KMS-11 (cell line): ENCODE measurements around the gene KCNJ16.

ENCODE experiments used
- H2AFZ ChIP-seq: fragments of 200-600 bp; sonication (generic); 2 replicates; pipeline ENCODE4 v1.6.1; 2016; ENCODE audit warnings: antibody characterized with exemption, mixed run types, low read depth
- H3K27ac ChIP-seq: fragments of 200-600 bp; sonication (generic); 2 replicates; pipeline ENCODE4 v1.6.1; 2016; ENCODE audit warnings: mild to moderate bottlenecking, mixed run types
- H3K27me3 ChIP-seq: fragments of 200-600 bp; sonication (generic); 2 replicates; pipeline ENCODE4 v1.6.1; 2017; ENCODE audit warnings: mild to moderate bottlenecking, low read depth, mixed run types, moderate library complexity; ENCODE audit not compliant: insufficient read depth
- H3K36me3 ChIP-seq: fragments of 200-600 bp; sonication (generic); 2 replicates; pipeline ENCODE4 v1.6.1; 2017; ENCODE audit warnings: mild to moderate bottlenecking, mixed run types; ENCODE audit not compliant: insufficient read depth
- H3K4me1 ChIP-seq: fragments of 200-600 bp; sonication (generic); 2 replicates; pipeline ENCODE4 v1.6.1; 2016; ENCODE audit warnings: mild to moderate bottlenecking, low read depth, mixed run types; ENCODE audit not compliant: poor library complexity, severe bottlenecking
- H3K4me2 ChIP-seq: fragments of 200-600 bp; sonication (generic); 2 replicates; pipeline ENCODE4 v1.7.0; 2016; ENCODE audit warnings: mild to moderate bottlenecking, mixed run types
- H3K4me3 ChIP-seq: fragments of 200-600 bp; sonication (generic); IDR thresholded peaks from 2 replicates; pipeline ENCODE4 v1.6.1; 2017; ENCODE audit warnings: low read depth, low read length, mixed read lengths; ENCODE audit not compliant: insufficient read depth
- H3K79me2 ChIP-seq: fragments of 200-600 bp; sonication (generic); 2 replicates; pipeline ENCODE4 v1.6.1; 2016; ENCODE audit warnings: low read depth, mixed run types; ENCODE audit not compliant: insufficient read depth
- H3K9ac ChIP-seq: fragments of 200-600 bp; sonication (generic); 2 replicates; pipeline ENCODE4 v1.6.1; 2016; ENCODE audit warnings: mild to moderate bottlenecking, mixed run types
- H4K20me1 ChIP-seq: fragments of 200-600 bp; sonication (generic); 2 replicates; pipeline ENCODE4 v1.6.1; 2016; ENCODE audit warnings: mild to moderate bottlenecking, mixed run types; ENCODE audit not compliant: insufficient read depth
- TF ChIP-seq, protein P1 (sequence below): fragments of 200-600 bp; sonication (generic); conservative IDR thresholded peaks from 2 replicates; pipeline ENCODE4 v1.6.1; 2017; ENCODE audit warnings: low read depth, mild to moderate bottlenecking, antibody characterized with exemption, low read length, moderate library complexity, mixed read lengths

The KCNJ16 gene

DNA sequence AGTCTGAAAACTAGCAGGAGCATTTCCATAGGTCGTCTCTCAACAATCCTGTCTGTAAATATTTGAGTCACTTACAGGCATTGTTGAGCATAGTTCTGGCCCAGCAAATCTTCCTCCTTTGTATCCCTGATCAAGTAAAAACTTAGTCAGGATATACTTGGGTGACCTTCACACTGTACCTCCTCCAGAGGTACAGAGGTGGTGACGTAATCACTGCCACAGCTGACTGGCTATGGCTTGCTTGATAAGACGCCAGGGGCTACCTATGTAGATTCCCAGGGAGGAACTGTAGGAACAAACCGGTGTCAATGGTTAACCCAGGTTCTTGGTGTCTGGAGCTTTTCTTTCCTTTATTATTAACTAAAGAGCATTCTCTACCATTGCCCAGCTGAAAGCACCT is at the start of gene KCNJ16:
Gene KCNJ16, plus strand, starts transcription at position 270 of the 400 bp plus-strand sequence. CDS start 56,863 bp downstream, outside the sequence.
- H3K4me2 ChIP-seq = no peak within 1 kb of the TSS
- no peaks in the 10 kb centered on the region for H3K27me3 ChIP-seq
- H3K4me3 ChIP-seq = no peak within 1 kb of the TSS
- no peak within 1 kb of the TSS for H3K9ac ChIP-seq
- no peaks in the 10 kb centered on the region for H3K4me1 ChIP-seq
- H3K27ac ChIP-seq = no peak within 1 kb of the TSS
- no peaks in the 10 kb centered on the region for H4K20me1 ChIP-seq
- H3K36me3 ChIP-seq = no peaks in the 10 kb centered on the region
- no peaks in the 10 kb centered on the region for H3K79me2 ChIP-seq
- H2AFZ ChIP-seq = no peak within 1 kb of the TSS
- TF ChIP-seq, protein P1, sequence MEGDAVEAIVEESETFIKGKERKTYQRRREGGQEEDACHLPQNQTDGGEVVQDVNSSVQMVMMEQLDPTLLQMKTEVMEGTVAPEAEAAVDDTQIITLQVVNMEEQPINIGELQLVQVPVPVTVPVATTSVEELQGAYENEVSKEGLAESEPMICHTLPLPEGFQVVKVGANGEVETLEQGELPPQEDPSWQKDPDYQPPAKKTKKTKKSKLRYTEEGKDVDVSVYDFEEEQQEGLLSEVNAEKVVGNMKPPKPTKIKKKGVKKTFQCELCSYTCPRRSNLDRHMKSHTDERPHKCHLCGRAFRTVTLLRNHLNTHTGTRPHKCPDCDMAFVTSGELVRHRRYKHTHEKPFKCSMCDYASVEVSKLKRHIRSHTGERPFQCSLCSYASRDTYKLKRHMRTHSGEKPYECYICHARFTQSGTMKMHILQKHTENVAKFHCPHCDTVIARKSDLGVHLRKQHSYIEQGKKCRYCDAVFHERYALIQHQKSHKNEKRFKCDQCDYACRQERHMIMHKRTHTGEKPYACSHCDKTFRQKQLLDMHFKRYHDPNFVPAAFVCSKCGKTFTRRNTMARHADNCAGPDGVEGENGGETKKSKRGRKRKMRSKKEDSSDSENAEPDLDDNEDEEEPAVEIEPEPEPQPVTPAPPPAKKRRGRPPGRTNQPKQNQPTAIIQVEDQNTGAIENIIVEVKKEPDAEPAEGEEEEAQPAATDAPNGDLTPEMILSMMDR = no peak

DNA sequence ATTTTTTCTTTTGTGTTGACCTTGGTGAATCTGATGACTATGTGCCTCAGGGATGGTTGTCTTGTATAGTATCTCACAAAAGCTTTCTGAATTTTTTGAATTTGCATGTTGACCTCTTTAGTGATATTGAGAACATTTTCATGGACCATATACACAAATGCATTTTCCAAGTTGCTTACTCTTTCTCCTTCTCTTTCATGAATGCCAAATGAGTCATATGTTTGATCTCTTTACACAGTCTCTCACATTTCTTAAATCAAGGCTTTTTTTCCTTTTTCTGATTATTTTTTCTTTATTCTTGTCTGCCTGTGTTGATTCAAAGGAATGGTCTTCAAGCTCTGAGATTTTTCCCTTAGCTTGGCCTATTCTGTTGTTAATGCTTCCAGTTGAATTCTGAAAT is 46.6 kb upstream of the KCNJ16 start:
- Histone ChIP-seq H2AFZ (no peak overlapping the region), H3K36me3 (no peaks in the 10 kb centered on the region), H3K27me3 (no peaks in the 10 kb centered on the region), H3K27ac (no peak overlapping the region), H3K9ac (no peak overlapping the region), H3K4me2 (no peak overlapping the region), H3K4me3 (no peak overlapping the region), H3K4me1 (no peaks in the 10 kb centered on the region), H4K20me1 (no peaks in the 10 kb centered on the region), H3K79me2 (no peaks in the 10 kb centered on the region)
- TF ChIP-seq, protein P1 = no peak

DNA sequence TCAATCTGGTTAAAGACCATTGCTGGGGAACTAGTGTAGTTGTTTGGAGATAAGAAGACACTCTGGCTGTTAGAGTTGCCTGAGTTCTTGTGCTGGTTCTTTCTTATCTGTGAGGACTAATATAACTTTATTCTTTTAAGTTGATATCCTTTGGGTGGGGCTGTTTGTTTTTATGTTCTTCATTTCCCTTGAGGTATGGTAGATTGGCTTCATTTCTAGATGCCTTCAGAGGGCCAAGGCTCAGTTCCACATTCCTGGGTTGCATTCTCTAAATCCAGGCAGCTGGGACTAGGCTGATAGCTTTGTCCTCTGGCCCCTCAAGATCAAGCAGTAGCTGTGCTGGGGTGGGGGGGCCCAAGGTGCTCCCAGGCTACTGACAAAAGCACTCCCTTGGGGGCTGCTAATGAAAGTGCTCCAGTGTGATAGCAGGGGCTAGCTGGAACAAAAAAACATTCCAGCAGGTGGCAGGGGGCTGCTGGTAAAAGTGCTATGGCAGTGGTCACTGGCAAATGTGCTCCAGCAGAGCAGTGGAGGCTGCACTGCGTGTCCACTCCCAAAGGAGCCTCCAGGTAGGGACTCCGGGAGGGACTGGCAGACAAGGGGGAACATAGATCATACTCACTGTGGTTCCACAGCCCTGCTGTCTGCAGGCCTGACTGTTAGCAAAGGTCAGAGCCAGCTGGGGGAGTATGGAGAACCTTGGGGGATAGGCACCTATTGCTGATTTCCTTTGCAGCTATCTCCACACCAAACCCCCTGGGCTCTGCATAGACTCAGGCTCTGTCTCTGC is 45.9 kb upstream of the KCNJ16 start:
- H3K27ac ChIP-seq = no peak overlapping the region
- no peak overlapping the region for H3K9ac ChIP-seq
- H3K4me2 ChIP-seq = no peak overlapping the region
- TF ChIP-seq, protein P1 = no peak
- H2AFZ ChIP-seq = no peak overlapping the region
- no peaks in the 10 kb centered on the region for H3K4me1 ChIP-seq
- H3K4me3 ChIP-seq = no peak overlapping the region
- H3K79me2 ChIP-seq = no peaks in the 10 kb centered on the region
- no peaks in the 10 kb centered on the region for H3K36me3 ChIP-seq
- H4K20me1 ChIP-seq = no peaks in the 10 kb centered on the region
- no peaks in the 10 kb centered on the region for H3K27me3 ChIP-seq

DNA sequence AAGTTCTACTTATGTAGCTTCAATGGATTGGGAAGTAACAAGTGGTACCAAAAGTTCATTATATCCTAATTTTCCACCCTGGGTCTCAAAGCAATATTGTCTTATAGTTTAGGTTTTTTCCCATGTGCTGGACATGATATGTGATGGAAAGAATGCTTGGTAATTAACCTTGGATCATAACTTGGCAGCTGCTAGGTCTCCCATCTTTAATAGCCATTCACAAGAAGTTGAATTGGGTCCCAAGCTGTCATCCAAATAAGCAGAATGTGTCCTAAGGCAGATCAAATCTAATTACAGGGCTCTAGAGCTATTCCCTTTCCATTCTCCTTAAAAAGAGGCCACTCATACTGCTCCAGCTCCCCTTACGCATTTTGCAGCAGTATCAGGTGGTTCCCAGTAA is 44.7 kb upstream of the KCNJ16 start:
- no peak overlapping the region for H3K4me3 ChIP-seq
- no peaks in the 10 kb centered on the region for H3K36me3 ChIP-seq
- H3K4me1 ChIP-seq = no peaks in the 10 kb centered on the region
- no peak overlapping the region for H3K4me2 ChIP-seq
- H2AFZ ChIP-seq = no peak overlapping the region
- TF ChIP-seq, protein P1 = no peak
- no peak overlapping the region for H3K9ac ChIP-seq
- H3K27me3 ChIP-seq = no peaks in the 10 kb centered on the region
- no peak overlapping the region for H3K27ac ChIP-seq
- H4K20me1 ChIP-seq = no peaks in the 10 kb centered on the region
- no peaks in the 10 kb centered on the region for H3K79me2 ChIP-seq
